Central memory CD8-positive, alpha-beta T cell (primary cell): Measurements from ENCODE around the gene HLA-DRB1.
"Not testable (repeated sequence)": the region's sequence is repeated elsewhere in the genome, so short reads cannot be mapped to it uniquely, and the experiment has no call there.

Experiments
- ATAC-seq: fragments of 150-1000 bp; cut with Tn5 transposase; replicated peaks from 2 replicates; pipeline ENCODE4 v1.10.0; 2022; ENCODE audit warnings: mild to moderate bottlenecking, moderate FRiP score, moderate number of reproducible peaks; ENCODE audit not compliant: poor library complexity, severe bottlenecking; ENCODE audit errors: extremely low read depth
- DNase-seq, 2 donors: peaks; one replicate each; pipeline ENCODE4 v3.0.0; 2021; ENCODE audit warnings: low spot score in 2 of 2
- H3K27ac Mint-ChIP-seq: one replicate; pipeline ENCODE4 v1.8.0; 2022; ENCODE audit warnings: low read depth, mild to moderate bottlenecking, moderate library complexity, mixed read lengths
- H3K27me3 Mint-ChIP-seq: one replicate; pipeline ENCODE4 v1.8.0; 2022; ENCODE audit warnings: mixed read lengths
- H3K36me3 Mint-ChIP-seq: one replicate; pipeline ENCODE4 v1.8.0; 2022; ENCODE audit warnings: mild to moderate bottlenecking, moderate library complexity, mixed read lengths; ENCODE audit not compliant: insufficient read depth
- H3K4me1 Mint-ChIP-seq: one replicate; pipeline ENCODE4 v1.8.0; 2022; ENCODE audit warnings: mixed read lengths
- H3K4me3 Mint-ChIP-seq: one replicate; pipeline ENCODE4 v1.8.0; 2022; ENCODE audit warnings: mild to moderate bottlenecking, moderate library complexity, mixed read lengths
- H3K9me3 Mint-ChIP-seq: one replicate; pipeline ENCODE4 v1.8.0; 2022; ENCODE audit warnings: mixed read lengths

Gene HLA-DRB1

DNA sequence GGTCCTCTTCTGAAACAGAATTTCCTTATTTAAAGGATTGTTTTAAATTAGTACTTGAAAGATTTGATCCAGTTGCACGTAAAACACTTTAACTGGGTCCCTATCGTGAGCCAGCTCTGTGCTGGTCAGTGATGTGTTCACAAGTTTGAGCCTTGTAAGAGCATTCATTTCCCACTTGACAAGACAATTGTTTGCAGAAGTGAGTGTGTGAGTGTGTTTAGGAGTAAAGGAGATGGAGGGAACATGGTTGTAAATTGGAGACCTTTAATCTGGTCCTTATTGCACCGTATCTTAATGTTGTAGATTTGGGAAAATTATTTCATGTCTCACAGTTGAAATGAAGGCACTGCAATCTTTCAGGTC is 59.2 kb downstream of the HLA-DRB1 start:
- Mint-ChIP-seq H3K27ac (peak overlapping the region; percentile 91), H3K4me1 (peaks cover 40% of the 10 kb centered on the region), H3K4me3 (peak overlapping the region; percentile 60)
- peak; percentile 27 for ATAC-seq
- H3K36me3 Mint-ChIP-seq, DNase-seq, H3K9me3 Mint-ChIP-seq, H3K27me3 Mint-ChIP-seq: not testable (repeated sequence)

DNA sequence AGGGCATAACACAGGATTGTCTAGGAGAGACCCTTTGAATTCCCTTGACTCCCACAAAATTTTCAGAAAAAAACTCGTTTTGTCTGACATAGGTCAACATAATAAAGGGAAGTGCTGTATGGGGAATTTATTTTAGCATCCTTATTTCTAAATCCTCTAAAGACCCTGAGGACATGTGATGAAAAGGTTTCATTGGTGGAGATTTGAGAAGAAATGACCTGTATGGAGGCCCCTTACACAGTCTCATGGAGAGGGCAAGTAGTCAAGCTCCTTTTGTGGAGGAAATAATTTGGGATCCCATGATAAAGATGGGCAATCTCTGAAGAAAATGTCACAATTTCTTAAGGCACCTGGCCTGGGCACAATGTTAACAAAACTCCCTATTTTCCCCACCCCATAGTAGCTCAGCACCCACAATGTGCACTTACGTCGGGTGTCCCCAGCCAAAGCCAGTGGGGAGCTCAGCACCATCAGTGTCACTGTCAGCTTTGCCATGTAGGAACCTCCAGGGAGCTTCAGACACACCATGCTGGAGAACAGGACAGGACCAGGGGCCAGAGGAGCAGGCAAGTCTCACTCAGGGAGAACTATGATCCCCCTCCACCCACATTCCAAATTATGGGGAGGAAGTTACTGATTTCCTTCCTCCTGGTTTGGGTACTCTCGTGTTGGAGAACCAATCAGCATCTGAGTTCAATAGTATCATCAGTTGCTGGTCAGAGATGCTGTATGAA is 59.8 kb downstream of the HLA-DRB1 start, which contains the start of gene HLA-DRB5:
Gene HLA-DRB5, minus strand, starts transcription at position 591 of the 734 bp plus-strand sequence. Its CDS starts 63 bp downstream, at position 528.
- H3K4me3 Mint-ChIP-seq, result peak within 1 kb of the TSS; percentile 60
- H3K27ac Mint-ChIP-seq, result peak within 1 kb of the TSS; percentile 91
- H3K36me3 Mint-ChIP-seq, result peaks cover 6% of the 10 kb centered on the region

More for the DNA sequence above, 59.8 kb downstream of the HLA-DRB1 start, which contains the start of gene HLA-DRB5:
- peaks cover 40% of the 10 kb centered on the region for H3K4me1 Mint-ChIP-seq
- no peaks in the 10 kb centered on the region for H3K9me3 Mint-ChIP-seq
- peak; percentile 81 for ATAC-seq
- DNase-seq, result peak in 1 of 2 donors; percentile 53
- H3K27me3 Mint-ChIP-seq, result no peaks in the 10 kb centered on the region
